Central memory CD4-positive, alpha-beta T cell (primary cell): Measurements from ENCODE around the gene ATF7.
"Not testable (repeated sequence)": the region's sequence is repeated elsewhere in the genome, so short reads cannot be mapped to it uniquely, and the experiment has no call there.

Experiments
- DNase-seq: peaks from one replicate; pipeline ENCODE4 v3.0.0; 2022

Gene ATF7

GRCh38 chr12:53626702-53627169 is 554 bp upstream of the ATF7 start:
- no peak for DNase-seq

- DNase-seq = no peak
Observed at GRCh38 chr12:53625373-53625945, 723 bp downstream of the ATF7 start.

GRCh38 chr12:53624956-53625355 is 1.2 kb downstream of the ATF7 start:
- no peak for DNase-seq

GRCh38 chr12:53624458-53624857 is 1.7 kb downstream of the ATF7 start:
- no peak for DNase-seq

GRCh38 chr12:53623548-53624385 is 2.4 kb downstream of the ATF7 start:
- no peak for DNase-seq

GRCh38 chr12:53622724-53623123 is 3.5 kb downstream of the ATF7 start:
- no peak for DNase-seq

- DNase-seq = no peak
Observed at GRCh38 chr12:53618275-53618674, 7.9 kb downstream of the ATF7 start.

- no peak for DNase-seq
Observed at GRCh38 chr12:53617700-53618099, 8.5 kb downstream of the ATF7 start.

- no peak for DNase-seq
Observed at GRCh38 chr12:53616950-53617349, 9.2 kb downstream of the ATF7 start.

GRCh38 chr12:53613821-53614220 is 12.4 kb downstream of the ATF7 start:
- DNase-seq = no peak

GRCh38 chr12:53612978-53613377 is 13.2 kb downstream of the ATF7 start:
- DNase-seq = no peak

GRCh38 chr12:53611304-53611703 is 14.9 kb downstream of the ATF7 start:
- no peak for DNase-seq

GRCh38 chr12:53606688-53607087 is 19.5 kb downstream of the ATF7 start:
- DNase-seq = not testable (repeated sequence)

- no peak for DNase-seq
Observed at GRCh38 chr12:53604581-53604980, 21.6 kb downstream of the ATF7 start.

GRCh38 chr12:53603804-53604203 is 22.4 kb downstream of the ATF7 start:
- DNase-seq = no peak

- DNase-seq = no peak
Observed at GRCh38 chr12:53603196-53603595, 23.0 kb downstream of the ATF7 start.

GRCh38 chr12:53602176-53602864 is 23.9 kb downstream of the ATF7 start:
- no peak for DNase-seq

GRCh38 chr12:53601296-53601847 is 24.8 kb downstream of the ATF7 start:
- no peak for DNase-seq

GRCh38 chr12:53600490-53601295 is 25.5 kb downstream of the ATF7 start:
- DNase-seq = no peak

- DNase-seq = no peak
Observed at GRCh38 chr12:53599579-53599978, 26.6 kb downstream of the ATF7 start.

- not testable (repeated sequence) for DNase-seq
Observed at GRCh38 chr12:53598971-53599370, 27.2 kb downstream of the ATF7 start.

- no peak for DNase-seq
Observed at GRCh38 chr12:53596920-53597363, 29.2 kb downstream of the ATF7 start.
